H9 (cell line): Measurements from ENCODE around the gene ZNF606. TPM values are rescaled to one million over a fixed set of nuclear protein-coding genes. Genes with fewer than 3 reads are reported as not detected.

Source experiments
- DNase-seq: peaks from one replicate; pipeline ENCODE4 v3.0.0-alpha.2; 2017
- H2AFZ ChIP-seq: one replicate; pipeline ENCODE4 v1.6.1; 2013; ENCODE audit warnings: mild to moderate bottlenecking, low read length, control low read depth, moderate library complexity
- H2AK5ac ChIP-seq: 2 replicates; pipeline ENCODE4 v1.6.1; 2013; ENCODE audit warnings: low read length, control low read depth, mixed read lengths; ENCODE audit not compliant: insufficient read length
- H2BK120ac ChIP-seq: one replicate; pipeline ENCODE4 v1.6.1; 2013; ENCODE audit warnings: low read depth, mild to moderate bottlenecking, low read length, control low read depth, inconsistent platforms; ENCODE audit not compliant: poor library complexity, severe bottlenecking
- H2BK12ac ChIP-seq: 2 replicates; pipeline ENCODE4 v1.6.1; 2013; ENCODE audit warnings: low read length, control low read depth, mixed read lengths, low read depth; ENCODE audit not compliant: insufficient read length
- H2BK15ac ChIP-seq: 2 replicates; pipeline ENCODE4 v1.6.1; 2013; ENCODE audit warnings: low read depth, low read length, control low read depth
- H2BK20ac ChIP-seq: one replicate; pipeline ENCODE4 v1.6.1; 2013; ENCODE audit warnings: low read depth, mild to moderate bottlenecking, low read length, control low read depth, inconsistent platforms; ENCODE audit not compliant: poor library complexity, severe bottlenecking
- H2BK5ac ChIP-seq: 2 replicates; pipeline ENCODE4 v1.6.1; 2013; ENCODE audit warnings: low read length, control low read depth, mixed read lengths; ENCODE audit not compliant: insufficient read length
- H3K14ac ChIP-seq: 2 replicates; pipeline ENCODE4 v1.6.1; 2013; ENCODE audit warnings: low read length, control low read depth; ENCODE audit not compliant: insufficient read depth
- H3K18ac ChIP-seq: 2 replicates; pipeline ENCODE4 v1.6.1; 2013; ENCODE audit warnings: low read depth, mild to moderate bottlenecking, mixed read lengths, low read length, control low read depth; ENCODE audit not compliant: insufficient read length
- H3K23ac ChIP-seq: 2 replicates; pipeline ENCODE4 v1.6.1; 2013; ENCODE audit warnings: low read length, control low read depth, mixed read lengths, low read depth; ENCODE audit not compliant: insufficient read length
- H3K23me2 ChIP-seq: 2 replicates; pipeline ENCODE4 v1.6.1; 2013; ENCODE audit warnings: low read depth, mild to moderate bottlenecking, mixed read lengths, low read length, control low read depth; ENCODE audit not compliant: insufficient read length, poor library complexity, severe bottlenecking
- H3K27ac ChIP-seq: 2 replicates; pipeline ENCODE4 v1.5.1; 2013; ENCODE audit warnings: low read length, control low read depth, mixed read lengths, low read depth; ENCODE audit not compliant: insufficient read length
- H3K27me3 ChIP-seq: 2 replicates; pipeline ENCODE4 v1.6.1; 2013; ENCODE audit warnings: low read length, control low read depth, inconsistent platforms; ENCODE audit not compliant: insufficient read depth
- H3K4ac ChIP-seq: 2 replicates; pipeline ENCODE4 v1.6.1; 2013; ENCODE audit warnings: low read depth, mild to moderate bottlenecking, control low read depth, inconsistent platforms, low read length, moderate library complexity
- H3K4me1 ChIP-seq: 2 replicates; pipeline ENCODE4 v1.6.1; 2013; ENCODE audit warnings: low read length, control low read depth, inconsistent platforms; ENCODE audit not compliant: insufficient read depth
- H3K4me2 ChIP-seq: 2 replicates; pipeline ENCODE4 v1.6.1; 2013; ENCODE audit warnings: low read length, control low read depth, mixed read lengths; ENCODE audit not compliant: insufficient read length, insufficient read depth
- H3K56ac ChIP-seq: 2 replicates; pipeline ENCODE4 v1.6.1; 2013; ENCODE audit warnings: low read depth, mild to moderate bottlenecking, mixed read lengths, low read length, control low read depth; ENCODE audit not compliant: insufficient read length
- H3K79me1 ChIP-seq: 2 replicates; pipeline ENCODE4 v1.6.1; 2013; ENCODE audit warnings: low read depth, mild to moderate bottlenecking, moderate library complexity, low read length, control low read depth, inconsistent platforms; ENCODE audit not compliant: insufficient read depth, poor library complexity, severe bottlenecking
- H3K79me2 ChIP-seq: 2 replicates; pipeline ENCODE4 v1.6.1; 2013; ENCODE audit warnings: low read length, control low read depth, inconsistent platforms; ENCODE audit not compliant: insufficient read depth
- H3K9ac ChIP-seq: 2 replicates; pipeline ENCODE4 v1.6.1; 2013; ENCODE audit warnings: low read length, control low read depth, mixed read lengths; ENCODE audit not compliant: insufficient read length; ENCODE audit errors: extremely low read depth
- H3K9me3 ChIP-seq: one replicate; pipeline ENCODE4 v1.6.1; 2013; ENCODE audit warnings: low read depth, low read length, inconsistent platforms; ENCODE audit not compliant: control insufficient read depth
- H3T11ph ChIP-seq: one replicate; pipeline ENCODE4 v1.6.1; 2013; ENCODE audit warnings: mild to moderate bottlenecking, low read length, control low read depth, inconsistent platforms
- H4K20me1 ChIP-seq: one replicate; pipeline ENCODE4 v1.6.1; 2013; ENCODE audit not compliant: control insufficient read depth, insufficient read length, insufficient read depth
- H4K5ac ChIP-seq: 2 replicates; pipeline ENCODE4 v1.6.1; 2013; ENCODE audit warnings: low read depth, mild to moderate bottlenecking, mixed read lengths, low read length, control low read depth; ENCODE audit not compliant: insufficient read length
- H4K8ac ChIP-seq: replicated peaks from 2 replicates; pipeline ENCODE4 v1.6.1; 2013; ENCODE audit warnings: low read length, control low read depth, mixed read lengths, low read depth; ENCODE audit not compliant: insufficient read length
- H4K91ac ChIP-seq: 2 replicates; pipeline ENCODE4 v1.6.1; 2013; ENCODE audit warnings: low read depth, mild to moderate bottlenecking, moderate library complexity, mixed read lengths, low read length, control low read depth; ENCODE audit not compliant: insufficient read length
- H3K27ac Mint-ChIP-seq, 3 experiments: 2 replicates in 2 of 3; 3 replicates in 1 of 3; pipeline ENCODE4 v1.8.0; 2020 to 2021; ENCODE audit warnings: mixed read lengths in 3 of 3, mild to moderate bottlenecking in 1 of 3, moderate library complexity in 1 of 3
- H3K27me3 Mint-ChIP-seq: 2 replicates; pipeline ENCODE4 v1.8.0; 2021; ENCODE audit warnings: low read depth, mild to moderate bottlenecking, moderate library complexity, mixed read lengths
- H3K36me3 Mint-ChIP-seq, 3 experiments: 2 replicates in 2 of 3; 3 replicates in 1 of 3; pipeline ENCODE4 v1.8.0; 2020 to 2021; ENCODE audit warnings: low read depth in 3 of 3, mixed read lengths in 3 of 3; ENCODE audit not compliant: insufficient read depth in 1 of 3
- H3K4me1 Mint-ChIP-seq, 2 experiments: 2 replicates each; pipeline ENCODE4 v1.8.0; 2020; ENCODE audit warnings: mixed read lengths in 2 of 2
- H3K4me3 Mint-ChIP-seq, 2 experiments: 2 replicates in 1 of 2; 3 replicates in 1 of 2; pipeline ENCODE4 v1.8.0; 2020 to 2021; ENCODE audit warnings: mild to moderate bottlenecking in 2 of 2, mixed read lengths in 2 of 2, moderate library complexity in 1 of 2
- H3K9me3 Mint-ChIP-seq, 2 experiments: 2 replicates in 1 of 2; 3 replicates in 1 of 2; pipeline ENCODE4 v1.8.0; 2020; ENCODE audit warnings: mild to moderate bottlenecking in 2 of 2, mixed read lengths in 2 of 2, moderate library complexity in 1 of 2
- CTCF ChIP-seq: fragments of 200-600 bp; sonication (generic); conservative IDR thresholded peaks from 3 replicates; pipeline ENCODE4 v1.8.0; 2021; ENCODE audit warnings: antibody characterized with exemption, mild to moderate bottlenecking
- WGBS: extraction: QIAGEN DNeasy Blood & Tissue Kit; methylation state at CpG from one replicate; pipeline ENCODE4 v1.1.7; 2013; ENCODE audit warnings: missing lambda C conversion rate, low lambda C conversion rate, mixed read lengths; ENCODE audit not compliant: insufficient read length; ENCODE audit errors: extremely low coverage; 5-methylcytosine and 5-hydroxymethylcytosine counted together
- total RNA-seq: library from RNA; stranded (reverse); gene quantifications from 2 replicates; pipeline ENCODE4 v1.2.1, GENCODE V29; 2021

Gene ZNF606
- total RNA-seq, 1 experiment from 2014 or later, result 13.4 TPM

GRCh38 chr19:57978586-57979289, 23.9 kb downstream of the ZNF606 start:
- DNase-seq, result no peak
- Histone ChIP-seq H3K4ac (no peak overlapping the region), H2BK12ac (no peak overlapping the region), H3K18ac (no peak overlapping the region), H3K23me2 (no peaks in the 10 kb centered on the region), H3T11ph (no peak overlapping the region), H3K27ac (no peak overlapping the region), H4K20me1 (no peaks in the 10 kb centered on the region), H2BK5ac (no peak overlapping the region), H4K8ac (no peak overlapping the region), H2BK120ac (no peak overlapping the region), H3K4me2 (no peak overlapping the region), H2AFZ (no peak overlapping the region), H3K9me3 (peaks cover 100% of the 10 kb centered on the region), H3K56ac (no peak overlapping the region), H2AK5ac (no peak overlapping the region), H3K4me1 (no peaks in the 10 kb centered on the region), H2BK20ac (no peak overlapping the region), H3K79me1 (no peaks in the 10 kb centered on the region), H3K9ac (no peak overlapping the region), H2BK15ac (no peak overlapping the region), H3K14ac (no peak overlapping the region), H4K91ac (no peak overlapping the region), H3K23ac (no peak overlapping the region), H3K79me2 (no peaks in the 10 kb centered on the region), H4K5ac (no peak overlapping the region), H3K27me3 (no peaks in the 10 kb centered on the region)
- H3K27me3 Mint-ChIP-seq, result peaks cover 12% of the 10 kb centered on the region
- no peaks in the 10 kb centered on the region for H3K4me1 Mint-ChIP-seq
- H3K36me3 Mint-ChIP-seq, result peaks cover 93 to 97% (median 94%) of the 10 kb centered on the region in 3 experiments
- H3K27ac Mint-ChIP-seq, result no peak overlapping the region
- H3K4me3 Mint-ChIP-seq, result no peak overlapping the region
- peaks cover 100% of the 10 kb centered on the region in 2 experiments for H3K9me3 Mint-ChIP-seq
- no peak for TF ChIP-seq CTCF
- WGBS, result no CpG with 5 or more reads among the region's 3 CpGs
